Activated naive CD4-positive, alpha-beta T cell treated with Interleukin-2 at 50 U/mL for 16 hours (primary cell): ENCODE data around the gene KIF1A.
"Not testable (repeated sequence)": the region's sequence is repeated elsewhere in the genome, so short reads cannot be mapped to it uniquely, and the experiment has no call there.

ENCODE experiments used
- DNase-seq: peaks from one replicate; pipeline ENCODE4 v3.0.0-alpha.2; 2020

Gene KIF1A

GRCh38 chr2:240682431-240683224 is 137.4 kb downstream of the KIF1A start, which contains the start of gene AQP12B:
AQP12B (minus strand) TSS chr2:240682885; CDS start chr2:240682837, 48 bp downstream.
- not testable (repeated sequence) for DNase-seq

GRCh38 chr2:240680185-240680584 is 139.8 kb downstream of the KIF1A start:
- not testable (repeated sequence) for DNase-seq

GRCh38 chr2:240678909-240679308 is 141.1 kb downstream of the KIF1A start:
- DNase-seq = not testable (repeated sequence)

- not testable (repeated sequence) for DNase-seq
These were observed 142.0 kb downstream of the KIF1A start for GRCh38 chr2:240678043-240678442.

GRCh38 chr2:240675345-240675744 is 144.7 kb downstream of the KIF1A start:
- DNase-seq = not testable (repeated sequence)

- DNase-seq = not testable (repeated sequence)
These were observed 145.4 kb downstream of the KIF1A start for GRCh38 chr2:240674461-240675184.

- no peak for DNase-seq
These were observed 147.3 kb downstream of the KIF1A start for GRCh38 chr2:240672701-240673190.

GRCh38 chr2:240672076-240672700 is 147.8 kb downstream of the KIF1A start:
- no peak for DNase-seq

GRCh38 chr2:240670950-240671349 is 149.1 kb downstream of the KIF1A start:
- no peak for DNase-seq

GRCh38 chr2:240670402-240670801 is 149.6 kb downstream of the KIF1A start:
- no peak for DNase-seq

- DNase-seq = no peak
These were observed 155.4 kb downstream of the KIF1A start for GRCh38 chr2:240664622-240665021.
